CD4-positive, alpha-beta T cell (primary cell): ENCODE data around the gene ADCY2. TPM values are rescaled to one million over a fixed set of nuclear protein-coding genes. Genes with fewer than 3 reads are reported as not detected.

Experiments used
- ATAC-seq: fragments of 200-7000 bp; cut with Tn5 transposase; one replicate; pipeline ENCODE4 v1.10.0; 2022; ENCODE audit warnings: mild to moderate bottlenecking; ENCODE audit not compliant: poor library complexity
- CTCF ChIA-PET: fragments of 350-600 bp; sonication (Branson Sonifier 250); formaldehyde crosslinking; loops from one replicate; lab custom pipeline; 2021; ENCODE audit warnings: antibody characterized with exemption, inconsistent platforms; lab: Charles Lee
- POLR2A ChIA-PET: fragments of 350-600 bp; sonication (Branson Sonifier 250); formaldehyde crosslinking; loops from one replicate; lab custom pipeline; 2021; ENCODE audit warnings: antibody characterized with exemption, inconsistent platforms; lab: Charles Lee
- DNase-seq, 14 experiments: peaks; one replicate each; pipeline ENCODE4 v3.0.0-alpha.2; 2013 to 2020; ENCODE audit warnings: mixed read lengths in 2 of 14
- H3K27ac ChIP-seq, 2 donors: one replicate each; pipeline versions ENCODE4 v1.5.1 to v1.7.0; 2013; ENCODE audit warnings: low read length in 2 of 2, low read depth in 1 of 2, mild to moderate bottlenecking in 1 of 2
- H3K27me3 ChIP-seq, 2 experiments: 1 replicate in 1 of 2; 2 replicates in 1 of 2; pipeline versions ENCODE4 v1.6.1 to v1.7.0; 2013; ENCODE audit warnings: low read length in 2 of 2, control low read depth in 1 of 2, mild to moderate bottlenecking in 1 of 2, moderate library complexity in 1 of 2; ENCODE audit not compliant: insufficient read depth in 2 of 2, control insufficient read depth in 1 of 2
- H3K36me3 ChIP-seq: one replicate; pipeline ENCODE4 v1.6.1; 2013; ENCODE audit warnings: low read length, control low read depth; ENCODE audit not compliant: insufficient read depth
- H3K4me1 ChIP-seq: one replicate; pipeline ENCODE4 v1.6.1; 2013; ENCODE audit warnings: low read length, control low read depth; ENCODE audit not compliant: insufficient read depth
- H3K4me3 ChIP-seq: one replicate; pipeline ENCODE4 v1.5.1; 2013; ENCODE audit warnings: mild to moderate bottlenecking, low read length, moderate library complexity
- H3K9me3 ChIP-seq, 2 experiments: 1 replicate in 1 of 2; 2 replicates in 1 of 2; pipeline versions ENCODE4 v1.6.1 to v1.7.0; 2013; ENCODE audit warnings: low read length in 2 of 2, mild to moderate bottlenecking in 2 of 2, control low read depth in 1 of 2, moderate library complexity in 1 of 2; ENCODE audit not compliant: control insufficient read depth in 1 of 2, insufficient read depth in 1 of 2
- H3K27ac Mint-ChIP-seq: one replicate; pipeline ENCODE4 v1.8.0; 2020; ENCODE audit warnings: mixed read lengths
- H3K27me3 Mint-ChIP-seq: one replicate; pipeline ENCODE4 v1.8.0; 2021; ENCODE audit warnings: mixed read lengths
- H3K36me3 Mint-ChIP-seq: one replicate; pipeline ENCODE4 v1.8.0; 2021; ENCODE audit warnings: low read depth, mixed read lengths
- H3K4me1 Mint-ChIP-seq: one replicate; pipeline ENCODE4 v1.8.0; 2021; ENCODE audit warnings: low read depth, mixed read lengths
- H3K4me3 Mint-ChIP-seq: one replicate; pipeline ENCODE4 v1.8.0; 2020; ENCODE audit warnings: mild to moderate bottlenecking, mixed read lengths
- H3K9me3 Mint-ChIP-seq: one replicate; pipeline ENCODE4 v1.8.0; 2020; ENCODE audit warnings: mixed read lengths
- intact Hi-C, 2 experiments: fragments of 100-400 bp; cut with DNase I in 1 of 2; cut with micrococcal nuclease in 1 of 2; formaldehyde crosslinking; loops; one replicate each; pipeline versions ENCODE4 v1.15.1 to v1.9.0; 2023 to 2025; cut with DNase I, micrococcal nuclease
- total RNA-seq, 174 experiments: library from RNA in 2 of 174; stranded (reverse) in 2 of 174; gene quantifications; one replicate each; pipeline ENCODE4 v1.2.3 and lab custom pipeline; 2021 to 2026
- TF ChIP-seq, protein P1 (sequence below): fragments of 200-600 bp; IDR thresholded peaks from one replicate; pipeline ENCODE4 v1.8.0; 2022; ENCODE audit warnings: antibody characterized with exemption, mild to moderate bottlenecking

ADCY2 gene
- total RNA-seq, 2 experiments from 2014 or later, result not detected

DNA sequence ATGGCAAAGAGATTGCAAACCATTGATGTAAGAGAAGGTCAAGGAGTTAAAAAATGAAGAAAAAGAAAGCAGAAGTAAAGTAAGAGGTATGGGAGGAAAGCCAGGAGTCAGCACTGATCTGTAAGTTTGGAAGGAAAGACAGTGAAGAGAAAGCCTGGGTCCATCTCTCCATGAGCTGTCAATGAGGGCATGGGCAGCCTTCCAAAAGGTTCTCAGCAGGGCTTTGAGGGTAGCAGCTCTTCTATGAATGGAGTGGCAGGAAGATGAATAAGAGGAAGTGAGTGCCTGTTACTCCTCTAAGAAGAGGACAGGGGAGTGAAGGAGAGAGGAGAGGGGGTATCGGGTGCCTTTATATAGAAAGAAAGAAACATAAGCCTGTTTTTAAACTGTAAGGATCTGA lies 97.1 kb downstream of the ADCY2 start:
- H3K4me1 Mint-ChIP-seq, result no peaks in the 10 kb centered on the region
- no peaks in the 10 kb centered on the region for H3K36me3 Mint-ChIP-seq
- Histone ChIP-seq H3K4me1 (no peaks in the 10 kb centered on the region), H3K9me3 (peaks cover 0 to 14% of the 10 kb centered on the region in 2 experiments), H3K36me3 (no peaks in the 10 kb centered on the region), H3K27me3 (no peaks in the 10 kb centered on the region), H3K27ac (no peak overlapping the region), H3K4me3 (no peak overlapping the region)
- DNase-seq (no peak), ATAC-seq (no peak)
- H3K27ac Mint-ChIP-seq, result no peak overlapping the region
- CTCF ChIA-PET, result no interaction called here
- H3K4me3 Mint-ChIP-seq, result no peak overlapping the region
- POLR2A ChIA-PET, result no interaction called here
- intact Hi-C loops, result no loop called here
- no peaks in the 10 kb centered on the region for H3K9me3 Mint-ChIP-seq
- TF ChIP-seq, protein P1, sequence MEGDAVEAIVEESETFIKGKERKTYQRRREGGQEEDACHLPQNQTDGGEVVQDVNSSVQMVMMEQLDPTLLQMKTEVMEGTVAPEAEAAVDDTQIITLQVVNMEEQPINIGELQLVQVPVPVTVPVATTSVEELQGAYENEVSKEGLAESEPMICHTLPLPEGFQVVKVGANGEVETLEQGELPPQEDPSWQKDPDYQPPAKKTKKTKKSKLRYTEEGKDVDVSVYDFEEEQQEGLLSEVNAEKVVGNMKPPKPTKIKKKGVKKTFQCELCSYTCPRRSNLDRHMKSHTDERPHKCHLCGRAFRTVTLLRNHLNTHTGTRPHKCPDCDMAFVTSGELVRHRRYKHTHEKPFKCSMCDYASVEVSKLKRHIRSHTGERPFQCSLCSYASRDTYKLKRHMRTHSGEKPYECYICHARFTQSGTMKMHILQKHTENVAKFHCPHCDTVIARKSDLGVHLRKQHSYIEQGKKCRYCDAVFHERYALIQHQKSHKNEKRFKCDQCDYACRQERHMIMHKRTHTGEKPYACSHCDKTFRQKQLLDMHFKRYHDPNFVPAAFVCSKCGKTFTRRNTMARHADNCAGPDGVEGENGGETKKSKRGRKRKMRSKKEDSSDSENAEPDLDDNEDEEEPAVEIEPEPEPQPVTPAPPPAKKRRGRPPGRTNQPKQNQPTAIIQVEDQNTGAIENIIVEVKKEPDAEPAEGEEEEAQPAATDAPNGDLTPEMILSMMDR, result no peak
- H3K27me3 Mint-ChIP-seq, result no peaks in the 10 kb centered on the region

DNA sequence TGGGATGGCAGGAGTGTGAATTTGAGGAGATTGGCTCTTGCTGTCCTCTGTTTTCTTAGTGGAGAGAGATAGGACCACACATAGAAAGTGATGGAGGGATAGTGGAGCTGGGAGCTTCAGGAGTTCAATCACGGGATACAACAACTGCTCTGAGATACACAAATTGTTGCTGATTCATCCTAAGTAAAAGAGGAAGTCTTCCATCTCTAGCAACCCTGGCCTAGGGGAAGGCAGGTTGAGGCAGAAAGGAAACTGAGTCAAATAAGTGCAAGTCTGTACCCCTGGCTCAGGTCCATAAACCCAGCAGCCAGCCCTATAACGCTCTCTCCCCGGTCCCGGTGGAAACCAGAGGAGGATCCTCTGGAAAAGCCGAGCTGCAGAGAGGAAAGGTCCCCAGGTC lies 97.7 kb downstream of the ADCY2 start:
- H3K27me3 Mint-ChIP-seq, result no peaks in the 10 kb centered on the region
- no peak for ATAC-seq
- H3K4me3 Mint-ChIP-seq, result no peak overlapping the region

DNA sequence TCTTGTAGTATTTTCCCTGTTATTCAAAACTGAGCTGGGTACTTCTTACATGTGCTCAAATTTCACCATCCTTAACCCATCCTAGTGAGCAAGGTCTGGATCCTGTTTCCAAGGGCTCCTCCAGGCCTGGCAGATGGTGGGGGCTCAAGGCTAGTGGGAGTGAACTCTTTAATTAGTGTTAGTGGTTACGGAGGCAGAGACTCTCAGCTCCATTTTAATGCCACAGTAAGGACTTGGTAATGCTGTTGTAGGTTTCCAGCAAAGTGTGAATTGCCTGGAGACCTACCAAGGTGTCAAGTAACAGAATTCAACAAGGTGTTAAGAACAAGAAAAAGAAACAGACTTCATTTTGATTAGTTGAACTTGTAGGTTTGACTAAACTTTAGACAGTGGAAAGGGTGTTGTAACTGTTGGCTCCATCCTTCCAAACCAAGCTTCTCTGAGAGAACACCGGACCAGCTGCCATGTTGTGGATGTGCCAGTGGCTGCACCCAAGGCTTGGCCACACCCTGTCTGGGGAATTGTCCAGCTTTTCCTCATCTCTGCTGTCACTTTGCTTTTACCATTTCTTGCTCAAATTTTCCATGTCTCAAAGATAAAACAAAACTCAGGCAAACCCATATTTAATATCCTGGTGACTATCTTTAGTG lies 98.7 kb downstream of the ADCY2 start:
- ATAC-seq (no peak), DNase-seq (no peak)
- intact Hi-C loops, result no loop called here
- ChIA-PET CTCF (no interaction called here), POLR2A (no interaction called here)
- no peak overlapping the region for H3K4me3 ChIP-seq
- Mint-ChIP-seq H3K27me3 (peaks cover 3% of the 10 kb centered on the region), H3K36me3 (no peaks in the 10 kb centered on the region), H3K4me3 (no peak overlapping the region), H3K27ac (no peak overlapping the region), H3K4me1 (no peaks in the 10 kb centered on the region), H3K9me3 (no peaks in the 10 kb centered on the region)
- H3K27me3 ChIP-seq, result no peaks in the 10 kb centered on the region
- H3K27ac ChIP-seq, result no peak overlapping the region
- TF ChIP-seq, protein P1, result no peak
- H3K9me3 ChIP-seq, result peaks cover 0 to 9% of the 10 kb centered on the region in 2 experiments
- H3K36me3 ChIP-seq, result no peaks in the 10 kb centered on the region
- no peaks in the 10 kb centered on the region for H3K4me1 ChIP-seq

More for the DNA sequence above, 97.7 kb downstream of the ADCY2 start:
- Histone ChIP-seq H3K27me3 (no peaks in the 10 kb centered on the region), H3K9me3 (peaks cover 0 to 13% of the 10 kb centered on the region in 2 experiments), H3K4me3 (no peak overlapping the region), H3K36me3 (no peaks in the 10 kb centered on the region), H3K27ac (no peak overlapping the region), H3K4me1 (no peaks in the 10 kb centered on the region)
- TF ChIP-seq, protein P1, result no peak
- Mint-ChIP-seq H3K9me3 (no peaks in the 10 kb centered on the region), H3K4me1 (no peaks in the 10 kb centered on the region), H3K27ac (no peak overlapping the region), H3K36me3 (no peaks in the 10 kb centered on the region)
- intact Hi-C loops, result no loop called here
- no peak for DNase-seq
- CTCF ChIA-PET, result no interaction called here
- POLR2A ChIA-PET, result no interaction called here
